T-helper 2 cell treated with Interferon-gamma antibody and Interleukin-4, amounts not matched to agents 5 μg/mL and 100 μg/mL, for 36 hours (primary cell): ENCODE data around the gene AZGP1.
"Not testable (repeated sequence)": the region's sequence is repeated elsewhere in the genome, so short reads cannot be mapped to it uniquely, and the experiment has no call there.

ENCODE experiments used
- DNase-seq: peaks from one replicate; pipeline ENCODE4 v3.0.0; 2021; ENCODE audit warnings: low spot score
- H3K27ac Mint-ChIP-seq: one replicate; pipeline ENCODE4 v1.8.0; 2021; ENCODE audit warnings: mild to moderate bottlenecking, mixed read lengths
- H3K27me3 Mint-ChIP-seq: one replicate; pipeline ENCODE4 v1.8.0; 2021; ENCODE audit warnings: low read depth, mixed read lengths
- H3K36me3 Mint-ChIP-seq: one replicate; pipeline ENCODE4 v1.8.0; 2021; ENCODE audit warnings: low read depth, mixed read lengths
- H3K4me1 Mint-ChIP-seq: one replicate; pipeline ENCODE4 v1.8.0; 2021; ENCODE audit warnings: low read depth, mixed read lengths
- H3K4me3 Mint-ChIP-seq: one replicate; pipeline ENCODE4 v1.8.0; 2022; ENCODE audit warnings: mild to moderate bottlenecking, moderate library complexity, mixed read lengths
- H3K9me3 Mint-ChIP-seq: one replicate; pipeline ENCODE4 v1.8.0; 2021; ENCODE audit warnings: mixed read lengths

AZGP1 gene

GRCh38 chr7:100011516-100011915 is 35.7 kb upstream of the AZGP1 start:
- Mint-ChIP-seq H3K4me3 (no peak overlapping the region), H3K27me3 (peaks cover 3% of the 10 kb centered on the region), H3K36me3 (peaks cover 4% of the 10 kb centered on the region), H3K4me1 (peaks cover 14% of the 10 kb centered on the region), H3K9me3 (no peaks in the 10 kb centered on the region), H3K27ac (no peak overlapping the region)
- DNase-seq: no peak

DNA sequence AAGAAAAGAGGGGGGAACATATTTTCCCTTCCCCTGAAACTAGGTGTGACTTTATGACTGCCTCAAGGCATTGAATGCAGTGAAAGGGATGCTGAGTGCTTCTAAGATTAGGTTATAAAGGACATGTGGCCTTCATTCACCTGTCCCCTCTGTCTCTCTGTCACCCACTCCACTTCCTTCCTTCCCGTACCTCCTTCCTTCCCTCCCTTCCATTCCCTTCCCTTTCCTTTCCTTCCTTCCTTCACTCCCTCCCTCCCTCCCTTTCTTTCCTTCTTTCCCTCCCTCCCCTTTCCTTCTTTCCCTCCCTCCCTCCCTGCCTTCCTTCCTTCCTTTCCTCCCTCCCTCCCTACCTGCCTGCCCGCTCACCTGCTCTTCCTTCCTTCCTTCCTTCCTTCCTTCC is 35.1 kb upstream of the AZGP1 start:
- peaks cover 3% of the 10 kb centered on the region for H3K27me3 Mint-ChIP-seq
- H3K36me3 Mint-ChIP-seq: peaks cover under 1% of the 10 kb centered on the region
- peaks cover 9% of the 10 kb centered on the region for H3K4me1 Mint-ChIP-seq
- DNase-seq: no peak
- H3K4me3 Mint-ChIP-seq: no peak overlapping the region
- H3K9me3 Mint-ChIP-seq: no peaks in the 10 kb centered on the region
- H3K27ac Mint-ChIP-seq: no peak overlapping the region

- H3K27ac Mint-ChIP-seq, H3K9me3 Mint-ChIP-seq, DNase-seq, H3K4me1 Mint-ChIP-seq, H3K36me3 Mint-ChIP-seq, H3K27me3 Mint-ChIP-seq, H3K4me3 Mint-ChIP-seq: not testable (repeated sequence)
These were observed 34.1 kb upstream of the AZGP1 start for GRCh38 chr7:100009952-100010351.

DNA sequence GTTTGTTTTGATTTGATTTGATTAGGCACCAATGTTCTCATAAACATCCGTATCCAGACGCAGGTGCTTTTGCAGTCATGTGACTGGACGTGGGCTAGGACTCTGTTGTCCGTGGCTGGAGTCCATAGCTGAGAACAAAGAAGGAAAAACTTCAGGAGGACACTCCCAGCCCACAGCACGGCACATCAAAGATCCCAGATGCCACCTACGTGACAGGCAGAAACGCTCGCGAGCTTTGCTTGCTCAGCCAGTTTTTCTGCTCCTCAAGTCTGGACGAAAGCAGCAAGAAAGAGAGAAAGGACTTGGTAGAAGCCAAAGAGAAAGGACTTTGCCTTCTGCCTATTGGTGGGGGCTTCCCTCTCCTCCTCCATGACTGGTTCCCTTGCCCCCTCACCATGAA is 32.7 kb upstream of the AZGP1 start:
- no peaks in the 10 kb centered on the region for H3K9me3 Mint-ChIP-seq
- H3K36me3 Mint-ChIP-seq: no peaks in the 10 kb centered on the region

DNA sequence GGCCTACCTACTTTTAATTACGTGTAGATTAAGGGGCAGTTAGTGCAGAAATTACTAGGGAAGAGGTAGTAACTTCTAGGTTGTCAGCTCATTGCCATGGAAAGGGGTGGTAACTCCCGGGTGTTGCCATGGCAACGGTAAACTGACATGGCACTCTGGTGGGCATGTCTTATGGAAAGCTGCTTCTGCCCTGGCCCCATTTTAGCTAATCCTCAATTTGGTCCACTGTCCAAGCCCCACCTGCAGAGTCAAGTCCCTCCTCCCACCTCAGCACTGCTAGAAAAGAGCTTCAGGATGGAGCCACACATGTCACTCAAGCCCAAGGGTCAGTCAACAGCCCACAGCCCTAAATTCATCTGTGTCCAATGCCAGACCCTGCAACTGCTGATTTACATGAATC is 32.1 kb upstream of the AZGP1 start:
- no peak overlapping the region for H3K27ac Mint-ChIP-seq
- peaks cover 3% of the 10 kb centered on the region for H3K4me1 Mint-ChIP-seq
- DNase-seq: no peak
- peaks cover 3% of the 10 kb centered on the region for H3K27me3 Mint-ChIP-seq
- no peaks in the 10 kb centered on the region for H3K9me3 Mint-ChIP-seq
- H3K36me3 Mint-ChIP-seq: no peaks in the 10 kb centered on the region
- no peak overlapping the region for H3K4me3 Mint-ChIP-seq

More for the DNA sequence above, 32.7 kb upstream of the AZGP1 start:
- H3K4me3 Mint-ChIP-seq: no peak overlapping the region
- DNase-seq: no peak
- no peak overlapping the region for H3K27ac Mint-ChIP-seq
- H3K4me1 Mint-ChIP-seq: peaks cover 5% of the 10 kb centered on the region
- H3K27me3 Mint-ChIP-seq: peaks cover 3% of the 10 kb centered on the region

DNA sequence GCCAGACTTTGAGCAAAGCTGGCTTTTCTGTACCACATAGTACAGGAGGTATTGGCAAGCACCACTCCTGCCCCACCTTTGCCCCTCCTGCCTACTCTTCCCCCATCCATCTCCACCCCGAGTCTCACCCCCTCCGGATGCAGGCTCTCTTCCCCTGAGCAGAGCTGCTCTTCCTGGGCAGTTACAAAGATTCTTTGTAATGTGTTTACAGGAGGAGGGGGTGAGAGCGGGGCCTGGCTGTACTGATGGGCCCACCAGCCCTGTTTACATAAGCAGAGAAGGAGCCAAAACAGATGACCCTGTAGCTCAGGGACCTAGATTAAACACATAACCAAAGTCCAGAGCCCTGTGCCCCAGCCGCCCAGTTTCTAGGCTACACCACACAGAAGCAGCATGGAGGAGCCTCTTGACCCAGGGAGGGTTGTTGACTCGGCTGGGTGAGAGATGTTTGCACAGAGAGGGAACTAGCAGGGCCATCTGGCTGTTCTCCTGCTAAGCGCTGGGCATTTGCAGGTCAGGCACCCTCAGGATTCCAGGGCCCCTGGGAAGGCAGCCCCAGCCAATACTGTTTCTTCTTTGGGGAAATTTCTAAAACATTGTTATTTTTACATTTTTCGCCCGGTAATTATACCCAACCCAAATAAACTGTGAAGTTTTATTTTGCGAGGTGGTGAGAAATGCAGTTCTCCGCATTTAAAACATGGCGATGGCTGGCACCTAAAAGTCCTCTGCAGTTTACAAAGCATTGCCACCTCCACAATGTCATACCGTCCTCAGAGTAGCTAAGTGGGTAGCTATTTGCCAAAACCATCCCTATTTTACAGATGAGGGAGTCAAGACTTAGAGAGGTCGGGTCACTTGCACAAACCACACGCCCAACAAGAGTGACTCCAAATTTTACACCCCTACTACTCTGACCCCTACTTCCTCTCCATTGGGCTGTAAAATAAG is 28.2 kb upstream of the AZGP1 start:
- H3K27me3 Mint-ChIP-seq: no peaks in the 10 kb centered on the region
- no peaks in the 10 kb centered on the region for H3K9me3 Mint-ChIP-seq
- no peaks in the 10 kb centered on the region for H3K36me3 Mint-ChIP-seq
- no peak overlapping the region for H3K27ac Mint-ChIP-seq
- H3K4me3 Mint-ChIP-seq: no peak overlapping the region
- H3K4me1 Mint-ChIP-seq: peaks cover 3% of the 10 kb centered on the region
- no peak for DNase-seq

DNA sequence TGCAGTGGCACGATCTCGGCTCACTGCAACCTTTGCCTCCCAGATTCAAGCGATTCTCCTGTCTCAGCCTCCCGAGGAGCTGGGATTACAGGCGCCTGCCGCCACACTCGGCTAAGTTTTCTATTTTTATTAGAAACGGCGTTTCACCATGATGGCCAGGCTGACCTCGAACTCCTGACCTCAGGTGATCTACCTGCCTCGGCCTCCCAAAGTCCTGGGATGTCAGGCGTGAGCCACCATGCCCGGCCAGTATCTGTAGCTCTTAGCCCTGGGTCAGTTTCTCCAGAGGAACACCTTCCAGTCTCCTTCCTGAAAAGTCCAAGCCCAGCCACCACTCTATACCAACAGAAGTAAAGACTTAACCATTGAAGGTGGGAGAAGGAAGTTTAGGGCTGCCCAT is 24.4 kb upstream of the AZGP1 start:
- H3K4me3 Mint-ChIP-seq: no peak overlapping the region
- no peak overlapping the region for H3K27ac Mint-ChIP-seq
- peaks cover 15% of the 10 kb centered on the region for H3K4me1 Mint-ChIP-seq
- no peaks in the 10 kb centered on the region for H3K36me3 Mint-ChIP-seq
- H3K9me3 Mint-ChIP-seq: no peaks in the 10 kb centered on the region
- H3K27me3 Mint-ChIP-seq: peaks cover 3% of the 10 kb centered on the region
- DNase-seq: no peak

DNA sequence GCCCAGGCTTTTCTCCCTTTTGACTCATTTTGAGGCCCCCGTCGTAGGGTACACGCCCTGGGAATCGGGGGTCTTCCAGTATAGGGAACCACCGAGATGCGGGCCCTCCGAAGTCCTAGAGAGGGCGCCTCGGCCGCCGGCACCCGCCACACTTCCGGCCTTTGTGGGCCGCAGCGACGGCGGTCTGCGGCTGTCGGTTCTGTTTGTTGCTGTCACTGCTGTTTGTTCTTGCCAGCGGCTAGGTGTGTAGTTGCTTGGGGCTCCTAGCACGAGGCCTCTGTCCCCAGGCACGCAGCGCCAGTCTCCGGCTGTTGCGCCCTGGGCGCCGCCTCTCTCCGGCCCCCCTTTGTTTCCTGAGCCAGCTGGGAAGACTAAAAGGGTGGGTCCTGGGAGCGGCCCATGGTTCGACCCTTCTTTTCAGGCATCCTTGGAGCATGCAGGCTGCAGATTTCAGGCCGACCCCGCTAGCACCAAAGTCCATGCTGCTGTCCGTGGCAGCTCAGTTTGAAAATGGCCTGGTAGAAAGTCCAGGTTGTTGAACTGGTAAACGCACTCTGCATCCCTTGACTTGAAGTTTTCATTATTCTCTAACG is 21.8 kb upstream of the AZGP1 start:
- H3K27ac Mint-ChIP-seq: peak overlapping the region; percentile 88

GRCh38 chr7:99996755-99997544 is 21.1 kb upstream of the AZGP1 start:
- H3K4me1 Mint-ChIP-seq: peaks cover 20% of the 10 kb centered on the region
- no peak for DNase-seq
- no peaks in the 10 kb centered on the region for H3K9me3 Mint-ChIP-seq
- no peaks in the 10 kb centered on the region for H3K36me3 Mint-ChIP-seq
- H3K4me3 Mint-ChIP-seq: peak overlapping the region; percentile 82
- H3K27ac Mint-ChIP-seq: peak overlapping the region; percentile 88
- H3K27me3 Mint-ChIP-seq: peaks cover 3% of the 10 kb centered on the region

More for the DNA sequence above, 21.8 kb upstream of the AZGP1 start:
- H3K36me3 Mint-ChIP-seq: no peaks in the 10 kb centered on the region
- peak overlapping the region; percentile 82 for H3K4me3 Mint-ChIP-seq
- H3K9me3 Mint-ChIP-seq: no peaks in the 10 kb centered on the region
- DNase-seq: peak; percentile 62
- peaks cover 17% of the 10 kb centered on the region for H3K4me1 Mint-ChIP-seq
- H3K27me3 Mint-ChIP-seq: peaks cover 3% of the 10 kb centered on the region

DNA sequence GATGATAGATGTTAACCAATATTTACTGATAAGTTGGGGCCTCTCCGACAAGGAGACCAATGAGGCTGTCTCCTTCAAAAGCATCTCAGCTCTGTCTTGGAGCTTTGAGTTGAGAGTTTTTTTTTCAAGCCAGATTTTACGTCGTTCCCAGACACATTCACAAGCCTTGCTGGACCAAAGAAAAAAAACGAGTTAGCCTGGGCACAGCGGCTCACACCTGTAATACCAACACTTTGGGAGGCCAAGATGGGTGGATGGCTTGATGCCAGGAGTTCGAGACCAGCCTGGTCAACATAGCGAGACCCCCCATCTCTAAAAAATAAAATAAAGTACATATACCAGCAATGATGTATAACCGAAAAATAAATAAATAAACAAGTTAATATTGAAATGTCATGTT is 19.0 kb upstream of the AZGP1 start:
- Mint-ChIP-seq H3K9me3 (no peaks in the 10 kb centered on the region), H3K27ac (no peak overlapping the region), H3K27me3 (peaks cover 4% of the 10 kb centered on the region), H3K36me3 (no peaks in the 10 kb centered on the region), H3K4me1 (peaks cover 23% of the 10 kb centered on the region), H3K4me3 (no peak overlapping the region)
- DNase-seq: no peak

DNA sequence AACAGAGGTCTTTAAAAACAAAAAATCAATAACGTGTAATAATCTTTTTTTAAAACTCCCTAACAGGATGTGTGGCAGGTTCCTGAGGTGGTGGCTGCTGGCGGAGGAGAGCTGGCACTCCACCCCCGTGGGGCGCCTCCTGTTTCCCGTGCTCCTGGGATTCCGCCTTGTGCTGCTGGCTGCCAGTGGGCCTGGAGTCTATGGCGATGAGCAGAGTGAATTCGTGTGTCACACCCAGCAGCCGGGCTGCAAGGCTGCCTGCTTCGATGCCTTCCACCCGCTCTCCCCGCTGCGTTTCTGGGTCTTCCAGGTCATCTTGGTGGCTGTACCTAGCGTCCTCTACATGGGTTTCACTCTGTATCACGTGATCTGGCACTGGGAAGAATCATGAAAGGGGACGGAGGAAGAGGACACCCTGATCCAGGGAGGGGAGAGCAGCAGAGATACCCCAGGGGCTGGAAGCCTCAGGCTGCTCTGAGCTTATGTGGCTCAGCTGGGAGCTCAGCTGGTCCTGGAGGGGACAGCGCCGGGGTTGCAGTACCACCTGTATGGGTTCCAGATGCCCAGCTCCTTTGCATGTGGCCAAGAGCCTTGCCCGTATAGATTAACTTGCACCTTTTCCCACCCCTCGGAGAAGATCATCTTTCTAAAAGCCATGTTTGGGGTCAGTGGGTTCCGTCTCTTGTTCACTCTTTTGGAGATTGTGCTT is 16.7 kb upstream of the AZGP1 start:
- no peak for DNase-seq
- no peak overlapping the region for H3K4me3 Mint-ChIP-seq
- peaks cover 15% of the 10 kb centered on the region for H3K4me1 Mint-ChIP-seq
- H3K9me3 Mint-ChIP-seq: no peaks in the 10 kb centered on the region
- no peaks in the 10 kb centered on the region for H3K36me3 Mint-ChIP-seq
- no peak overlapping the region for H3K27ac Mint-ChIP-seq
- peaks cover 10% of the 10 kb centered on the region for H3K27me3 Mint-ChIP-seq

- not testable (repeated sequence) for H3K9me3 Mint-ChIP-seq, H3K36me3 Mint-ChIP-seq, H3K4me3 Mint-ChIP-seq, H3K27ac Mint-ChIP-seq, DNase-seq
- peaks cover 10% of the 10 kb centered on the region for H3K27me3 Mint-ChIP-seq
- peaks cover 10% of the 10 kb centered on the region for H3K4me1 Mint-ChIP-seq
These were observed 15.7 kb upstream of the AZGP1 start for GRCh38 chr7:99991543-99991942.

DNA sequence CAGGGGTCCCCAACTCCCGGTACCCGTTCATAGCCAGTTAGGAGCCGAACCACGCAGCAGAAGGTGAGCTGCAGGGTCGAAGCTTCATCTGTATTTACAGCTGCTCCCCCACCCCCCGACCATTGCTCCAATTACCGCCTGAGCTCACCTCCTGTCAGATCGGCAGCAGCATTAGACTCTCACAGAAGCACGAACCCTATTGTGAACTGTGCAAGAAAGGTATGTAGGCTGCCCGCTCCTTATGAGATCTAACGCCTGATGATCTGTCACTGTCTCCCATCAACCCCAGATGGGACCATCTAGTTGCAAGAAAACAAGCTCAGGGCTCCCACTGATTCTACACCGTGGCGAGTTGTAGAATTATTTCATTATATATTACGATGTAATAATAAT is 14.6 kb upstream of the AZGP1 start:
- no peak overlapping the region for H3K4me3 Mint-ChIP-seq
- H3K9me3 Mint-ChIP-seq: no peaks in the 10 kb centered on the region
- no peak overlapping the region for H3K27ac Mint-ChIP-seq
- DNase-seq: no peak
- no peaks in the 10 kb centered on the region for H3K36me3 Mint-ChIP-seq
- H3K27me3 Mint-ChIP-seq: peaks cover 12% of the 10 kb centered on the region
- H3K4me1 Mint-ChIP-seq: peaks cover 10% of the 10 kb centered on the region
